B cell (primary cell): Measurements from ENCODE around the gene DLX3. TPM values are rescaled to one million over a fixed set of nuclear protein-coding genes. Genes with fewer than 3 reads are reported as not detected.

Experiments used
- ATAC-seq: fragments of 200-7000 bp; cut with Tn5 transposase; one replicate; pipeline ENCODE4 v1.10.0; 2021; ENCODE audit warnings: low read depth, mild to moderate bottlenecking, moderate number of reproducible peaks, moderate library complexity
- CTCF ChIA-PET: fragments of 350-600 bp; sonication (Branson Sonifier 250); formaldehyde crosslinking; loops from one replicate; lab custom pipeline; 2021; ENCODE audit warnings: antibody characterized with exemption, inconsistent platforms; lab: Charles Lee
- POLR2A ChIA-PET: fragments of 350-600 bp; sonication (Branson Sonifier 250); formaldehyde crosslinking; loops from one replicate; lab custom pipeline; 2021; ENCODE audit warnings: antibody characterized with exemption; lab: Charles Lee
- DNase-seq: peaks from one replicate; pipeline ENCODE4 v3.0.0; 2013
- H2AFZ ChIP-seq: 2 replicates; pipeline ENCODE4 v1.6.1; 2012; ENCODE audit warnings: mild to moderate bottlenecking, low read depth, low read length; ENCODE audit not compliant: insufficient read depth, poor library complexity, severe bottlenecking
- H3K27ac ChIP-seq, 2 donors: 1 replicate in 1 of 2; 2 replicates in 1 of 2; pipeline ENCODE4 v1.5.1; 2012 to 2013; ENCODE audit warnings: low read length in 2 of 2, mild to moderate bottlenecking in 2 of 2, moderate library complexity in 1 of 2
- H3K27me3 ChIP-seq, 4 experiments: fragments of 200-600 bp in 1 of 4; sonication (generic) in 1 of 4; replicated peaks in 1 of 4; 1 replicate in 2 of 4; 2 replicates in 2 of 4; pipeline versions ENCODE4 v1.6.1 to v1.7.0; 2013 to 2016; ENCODE audit warnings: low read length in 3 of 4, mild to moderate bottlenecking in 2 of 4, mixed read lengths in 1 of 4, moderate library complexity in 1 of 4; ENCODE audit not compliant: insufficient read depth in 4 of 4, control insufficient read depth in 3 of 4; ENCODE audit errors: control extremely low read depth in 1 of 4
- H3K36me3 ChIP-seq, 2 experiments: replicated peaks in 1 of 2; 1 replicate in 1 of 2; 2 replicates in 1 of 2; pipeline versions ENCODE4 v1.6.1 to v1.7.1; 2013; ENCODE audit warnings: low read length in 1 of 2; ENCODE audit not compliant: insufficient read depth in 2 of 2, control insufficient read depth in 1 of 2; ENCODE audit errors: control extremely low read depth in 1 of 2, extremely low read depth in 1 of 2
- H3K4me1 ChIP-seq, 2 donors: fragments of 200-600 bp in 1 of 2; sonication (generic) in 1 of 2; 1 replicate in 1 of 2; 2 replicates in 1 of 2; pipeline versions ENCODE4 v1.5.1 to v1.6.1; 2013 to 2017; ENCODE audit warnings: low read length in 2 of 2; ENCODE audit not compliant: control insufficient read depth in 2 of 2, insufficient read depth in 2 of 2
- H3K4me2 ChIP-seq: replicated peaks from 2 replicates; pipeline ENCODE3; 2012; ENCODE audit warnings: mild to moderate bottlenecking, low read depth, low read length; ENCODE audit not compliant: poor library complexity, severe bottlenecking
- H3K4me3 ChIP-seq, 5 experiments: fragments of 200-600 bp in 1 of 5; sonication (generic) in 1 of 5; 1 replicate in 3 of 5; 2 replicates in 2 of 5; pipeline versions ENCODE4 v1.5.1 to v1.7.0; 2011 to 2016; ENCODE audit warnings: low read length in 4 of 5, mild to moderate bottlenecking in 4 of 5, low read depth in 2 of 5, control low read depth in 1 of 5, moderate library complexity in 1 of 5; ENCODE audit not compliant: insufficient read depth in 1 of 5; ENCODE audit errors: control extremely low read depth in 1 of 5, extremely low read depth in 1 of 5
- H3K79me2 ChIP-seq: fragments of 200-600 bp; sonication (generic); one replicate; pipeline ENCODE4 v1.6.0; 2016; ENCODE audit warnings: low read length; ENCODE audit not compliant: control insufficient read depth, insufficient read depth
- H3K9ac ChIP-seq: fragments of 200-600 bp; sonication (generic); 2 replicates; pipeline ENCODE4 v1.6.1; 2017; ENCODE audit warnings: mild to moderate bottlenecking, low read length, moderate library complexity
- H3K9me3 ChIP-seq, 3 donors: one replicate each; pipeline versions ENCODE4 v1.6.1 to v1.7.1; 2013; ENCODE audit warnings: low read length in 2 of 3; ENCODE audit not compliant: control insufficient read depth in 2 of 3, insufficient read depth in 1 of 3; ENCODE audit errors: control extremely low read depth in 1 of 3
- H4K20me1 ChIP-seq: 2 replicates; pipeline ENCODE4 v1.6.0; 2012; ENCODE audit warnings: mild to moderate bottlenecking, low read length; ENCODE audit not compliant: insufficient read depth, control insufficient read depth, poor library complexity, severe bottlenecking
- H3K27ac Mint-ChIP-seq: one replicate; pipeline ENCODE4 v1.8.0; 2021; ENCODE audit warnings: mixed read lengths
- H3K27me3 Mint-ChIP-seq: one replicate; pipeline ENCODE4 v1.8.0; 2021; ENCODE audit warnings: mixed read lengths
- H3K4me1 Mint-ChIP-seq: one replicate; pipeline ENCODE4 v1.8.0; 2021; ENCODE audit warnings: mixed read lengths
- H3K4me3 Mint-ChIP-seq: one replicate; pipeline ENCODE4 v1.8.0; 2021; ENCODE audit warnings: mixed read lengths
- H3K9me3 Mint-ChIP-seq: one replicate; pipeline ENCODE4 v1.8.0; 2022; ENCODE audit warnings: mixed read lengths; ENCODE audit not compliant: insufficient read depth
- CTCF ChIP-seq: fragments of 200-600 bp; IDR thresholded peaks from one replicate; pipeline ENCODE4 v1.8.0; 2022; ENCODE audit warnings: antibody characterized with exemption, mild to moderate bottlenecking
- EZH2 ChIP-seq: IDR thresholded peaks from 2 replicates; pipeline ENCODE4 v1.6.1; 2012; ENCODE audit warnings: borderline replicate concordance, low read depth, mild to moderate bottlenecking, moderate library complexity, low read length; ENCODE audit not compliant: insufficient read depth, poor library complexity, severe bottlenecking
- WGBS: methylation state at CpG from one replicate; pipeline ENCODE4 v1.1.5; 2013; ENCODE audit warnings: missing lambda C conversion rate; ENCODE audit not compliant: insufficient coverage; 5-methylcytosine and 5-hydroxymethylcytosine counted together
- intact Hi-C: fragments of 100-400 bp; cut with micrococcal nuclease; formaldehyde crosslinking; loops from one replicate; pipeline ENCODE4 v1.10.0; 2022
- polyA plus RNA-seq: library from polyadenylated mRNA; depleted of rRNA; stranded (reverse); fragments of >200 nt; gene quantifications from 2 replicates; pipeline ENCODE4 v1.2.3, GENCODE V29; 2012
- total RNA-seq, 2 donors: library from RNA; stranded (reverse); fragments of 120-200 nt in 1 of 2; gene quantifications; 1 replicate in 1 of 2; 2 replicates in 1 of 2; pipeline versions ENCODE4 v1.2.3 to v1.2.4, GENCODE V29; 2013 to 2022

DLX3 gene
- total and polyA plus RNA-seq, 2 donors (not counting 1 experiment from before 2014, with no cell fraction given): not detected

- H3K27me3 Mint-ChIP-seq: peaks cover 66% of the 10 kb centered on the region
- no peak overlapping the region for H3K4me3 ChIP-seq
Observed at GRCh38 chr17:49984283-49984682, 10.7 kb downstream of the DLX3 start.

GRCh38 chr17:49980703-49981197 is 14.3 kb downstream of the DLX3 start:
- no peaks in the 10 kb centered on the region for H3K4me1 Mint-ChIP-seq
- H3K4me3 ChIP-seq: no peak overlapping the region
- no peak overlapping the region for H2AFZ ChIP-seq
- H3K27ac Mint-ChIP-seq: no peak overlapping the region
- ATAC-seq (no peak), DNase-seq (no peak)
- H4K20me1 ChIP-seq: no peaks in the 10 kb centered on the region
- H3K79me2 ChIP-seq: no peaks in the 10 kb centered on the region
- no peaks in the 10 kb centered on the region for H3K9me3 Mint-ChIP-seq
- CTCF ChIA-PET: interaction anchor here (1.0 kb wide), 1 partner anchor 17 kb away, joined by 3 read pairs; no protein-coding TSS in a partner anchor
- WGBS: 67% methylated on average over 7 of the region's 7 CpGs
- intact Hi-C loops: no loop called here
- H3K27me3 ChIP-seq: peaks cover 0 to 46% (median 5%) of the 10 kb centered on the region in 4 experiments
- no peaks in the 10 kb centered on the region for H3K4me1 ChIP-seq
- no peak overlapping the region for H3K9ac ChIP-seq
- no peak overlapping the region for H3K27ac ChIP-seq
- H3K4me3 Mint-ChIP-seq: no peak overlapping the region
- TF ChIP-seq CTCF (no peak), EZH2 (no peak)
- POLR2A ChIA-PET: no interaction called here
- no peaks in the 10 kb centered on the region for H3K36me3 ChIP-seq
- no peaks in the 10 kb centered on the region for H3K9me3 ChIP-seq
- H3K4me2 ChIP-seq: no peak overlapping the region
- H3K27me3 Mint-ChIP-seq: peaks cover 63% of the 10 kb centered on the region

More at GRCh38 chr17:49984283-49984682, 10.7 kb downstream of the DLX3 start:
- no peaks in the 10 kb centered on the region for H3K79me2 ChIP-seq
- H3K27me3 ChIP-seq: peaks cover 0 to 64% (median 10%) of the 10 kb centered on the region in 4 experiments
- WGBS: 66% methylated on average over 3 of the region's 3 CpGs
- Mint-ChIP-seq H3K4me1 (no peaks in the 10 kb centered on the region), H3K27ac (no peak overlapping the region), H3K9me3 (no peaks in the 10 kb centered on the region), H3K4me3 (no peak overlapping the region)
- intact Hi-C loops: no loop called here
- TF ChIP-seq EZH2 (no peak), CTCF (no peak)
- no peaks in the 10 kb centered on the region for H3K36me3 ChIP-seq
- ChIA-PET POLR2A (no interaction called here), CTCF (interaction anchor here (0.9 to 1.6 kb wide), 2 partner anchors 13 to 32 kb away, joined by 4 to 5 read pairs; no protein-coding TSS in a partner anchor)
- H2AFZ ChIP-seq: no peak overlapping the region
- ATAC-seq (no peak), DNase-seq (no peak)
- no peaks in the 10 kb centered on the region for H4K20me1 ChIP-seq
- H3K9ac ChIP-seq: no peak overlapping the region
- no peaks in the 10 kb centered on the region for H3K9me3 ChIP-seq
- H3K4me1 ChIP-seq: no peaks in the 10 kb centered on the region
- H3K27ac ChIP-seq: no peak overlapping the region
- H3K4me2 ChIP-seq: no peak overlapping the region
